SU-DHL-6 (cell line): ENCODE results near the gene SEPTIN6.

Experiments
- EZH2phosphoT487 ChIP-seq: fragments of 200-600 bp; sonication (generic), shearing (Covaris generic); conservative IDR thresholded peaks from 2 replicates; pipeline ENCODE4 v1.6.1; 2018; ENCODE audit warnings: mild to moderate bottlenecking, antibody characterized with exemption, low read length, moderate library complexity, mixed read lengths
- TF ChIP-seq, protein P1 (sequence below): fragments of 200-600 bp; sonication (generic); IDR thresholded peaks from one replicate; pipeline ENCODE4 v1.5.1; 2017; ENCODE audit warnings: antibody characterized with exemption, mild to moderate bottlenecking, low read length, moderate library complexity; ENCODE audit not compliant: insufficient read depth, poor library complexity, severe bottlenecking

DNA sequence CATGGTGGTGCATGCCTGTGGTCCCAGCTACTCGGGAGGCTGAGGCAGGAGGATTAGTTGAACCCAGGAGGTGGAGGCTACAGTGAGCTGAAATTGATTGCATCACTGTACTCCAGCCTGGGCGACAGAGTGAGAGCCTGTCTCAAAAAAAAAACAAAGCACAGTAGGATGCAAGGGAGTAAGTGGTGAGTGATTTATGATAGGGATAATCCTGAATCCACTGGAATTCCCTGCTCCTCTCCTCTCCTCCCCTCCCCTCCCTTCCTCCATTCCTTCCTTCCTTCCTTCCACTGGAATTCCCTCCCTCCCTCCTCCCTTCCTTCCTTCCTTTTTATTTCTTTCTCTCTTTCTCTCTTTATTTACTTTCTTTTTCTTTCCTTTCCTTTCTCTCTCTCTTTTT is 45.9 kb downstream of the SEPTIN6 start:
- TF ChIP-seq, protein P1, sequence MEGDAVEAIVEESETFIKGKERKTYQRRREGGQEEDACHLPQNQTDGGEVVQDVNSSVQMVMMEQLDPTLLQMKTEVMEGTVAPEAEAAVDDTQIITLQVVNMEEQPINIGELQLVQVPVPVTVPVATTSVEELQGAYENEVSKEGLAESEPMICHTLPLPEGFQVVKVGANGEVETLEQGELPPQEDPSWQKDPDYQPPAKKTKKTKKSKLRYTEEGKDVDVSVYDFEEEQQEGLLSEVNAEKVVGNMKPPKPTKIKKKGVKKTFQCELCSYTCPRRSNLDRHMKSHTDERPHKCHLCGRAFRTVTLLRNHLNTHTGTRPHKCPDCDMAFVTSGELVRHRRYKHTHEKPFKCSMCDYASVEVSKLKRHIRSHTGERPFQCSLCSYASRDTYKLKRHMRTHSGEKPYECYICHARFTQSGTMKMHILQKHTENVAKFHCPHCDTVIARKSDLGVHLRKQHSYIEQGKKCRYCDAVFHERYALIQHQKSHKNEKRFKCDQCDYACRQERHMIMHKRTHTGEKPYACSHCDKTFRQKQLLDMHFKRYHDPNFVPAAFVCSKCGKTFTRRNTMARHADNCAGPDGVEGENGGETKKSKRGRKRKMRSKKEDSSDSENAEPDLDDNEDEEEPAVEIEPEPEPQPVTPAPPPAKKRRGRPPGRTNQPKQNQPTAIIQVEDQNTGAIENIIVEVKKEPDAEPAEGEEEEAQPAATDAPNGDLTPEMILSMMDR, result no peak
- no peak for TF ChIP-seq EZH2phosphoT487
